H1 (cell line): ENCODE data around the gene SLC43A2. TPM values are rescaled to one million over a fixed set of nuclear protein-coding genes. Genes with fewer than 3 reads are reported as not detected.

Experiments
- CBX8 ChIP-seq: fragments of 300-800, 300-1000 bp; sonication (generic); IDR thresholded peaks from 2 replicates; pipeline ENCODE4 v1.7.1; 2016; ENCODE audit warnings: low read depth, low read length, borderline replicate concordance
- NRF1 ChIP-seq: IDR thresholded peaks from 2 replicates; pipeline ENCODE4 v1.6.1; 2011; ENCODE audit warnings: mild to moderate bottlenecking, low read depth, low read length, improper control_type of control experiment
- PHF8 ChIP-seq: fragments of 200-600 bp; sonication (generic); conservative IDR thresholded peaks from 2 replicates; pipeline ENCODE4 v1.7.1; 2012; ENCODE audit warnings: low read depth, mild to moderate bottlenecking, inconsistent platforms, low read length, moderate library complexity
- SIN3A ChIP-seq, 2 experiments: IDR thresholded peaks in 1 of 2; conservative IDR thresholded peaks in 1 of 2; 2 replicates each; pipeline ENCODE4 v1.6.1; 2011 to 2012; ENCODE audit warnings: low read length in 2 of 2, improper control_type of control experiment in 1 of 2, low read depth in 1 of 2, mild to moderate bottlenecking in 1 of 2
- polyA plus RNA-seq, 7 experiments: library from polyadenylated mRNA; depleted of rRNA in 3 of 7; stranded (reverse) in 5 of 7; unstranded in 2 of 7; fragments of >200 nt in 5 of 7; fragments of 200-250 nt in 2 of 7; gene quantifications; 1 replicate in 5 of 7; 2 replicates in 1 of 7; 4 replicates in 1 of 7; pipeline versions ENCODE4 v1.2.1 to v1.2.3, GENCODE V29; 2011 to 2013; ENCODE audit warnings: missing spikeins in 2 of 7, mixed read lengths in 2 of 7
- total RNA-seq: library from RNA; stranded (reverse); fragmentation: NEBNext Ultra II Directional; extraction: Animal tissue kit (Norgen Biotek cat#: 25700); gene quantifications from 2 replicates; pipeline ENCODE4 v1.2.1, GENCODE V29; 2021
- TF ChIP-seq, protein P1 (sequence below): IDR thresholded peaks from 2 replicates; pipeline ENCODE4 v1.6.1; 2012; ENCODE audit warnings: inconsistent platforms
- TF ChIP-seq, protein P2 (sequence below): IDR thresholded peaks from 2 replicates; pipeline ENCODE4 v1.6.1; 2011; ENCODE audit warnings: low read depth, mild to moderate bottlenecking, low read length; ENCODE audit not compliant: insufficient read depth
- TF ChIP-seq, protein P3 (sequence below): IDR thresholded peaks from 2 replicates; pipeline ENCODE4 v1.6.1; 2012; ENCODE audit warnings: low read length, inconsistent platforms
- TF ChIP-seq, protein P4 (sequence below): IDR thresholded peaks from 2 replicates; pipeline ENCODE4 v1.6.1; 2011; ENCODE audit warnings: low read length, improper control_type of control experiment

The SLC43A2 gene
- total and polyA plus RNA-seq, 2 of the 8 experiments (the other 6 are each of a cell fraction or from before 2014, with no cell fraction given), result 6.6 to 10.5 TPM

DNA sequence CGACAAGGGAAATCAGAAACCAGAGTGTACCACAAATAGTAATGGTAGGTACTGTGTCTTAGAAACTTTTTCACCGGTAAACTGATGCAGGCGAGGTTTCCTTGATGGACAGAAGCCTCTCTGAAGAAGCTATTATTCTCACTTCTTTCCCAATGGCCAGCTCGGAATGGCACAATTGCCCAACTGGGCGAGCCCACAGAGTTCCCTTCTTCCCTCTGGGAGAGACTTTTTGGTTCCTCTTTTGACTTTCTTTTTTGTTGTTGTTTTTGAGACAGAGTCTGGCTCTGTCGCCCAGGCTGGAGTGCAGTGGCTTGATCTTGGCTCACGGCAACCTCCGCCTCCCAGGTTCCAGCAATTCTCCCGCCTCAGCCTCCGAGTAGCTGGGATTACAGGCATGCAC is 16.9 kb downstream of the SLC43A2 start (continued):
- TF ChIP-seq SIN3A (conservative IDR thresholded peaks at IDR 0.05 in 1 of 2, IDR thresholded peaks at IDR 0.05 in 1 of 2; ENCODE audit: low read depth in 1 of 2, low read length in 2 of 2), result no peak
- TF ChIP-seq, protein P1, sequence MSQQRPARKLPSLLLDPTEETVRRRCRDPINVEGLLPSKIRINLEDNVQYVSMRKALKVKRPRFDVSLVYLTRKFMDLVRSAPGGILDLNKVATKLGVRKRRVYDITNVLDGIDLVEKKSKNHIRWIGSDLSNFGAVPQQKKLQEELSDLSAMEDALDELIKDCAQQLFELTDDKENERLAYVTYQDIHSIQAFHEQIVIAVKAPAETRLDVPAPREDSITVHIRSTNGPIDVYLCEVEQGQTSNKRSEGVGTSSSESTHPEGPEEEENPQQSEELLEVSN, result no peak
- TF ChIP-seq, protein P2, sequence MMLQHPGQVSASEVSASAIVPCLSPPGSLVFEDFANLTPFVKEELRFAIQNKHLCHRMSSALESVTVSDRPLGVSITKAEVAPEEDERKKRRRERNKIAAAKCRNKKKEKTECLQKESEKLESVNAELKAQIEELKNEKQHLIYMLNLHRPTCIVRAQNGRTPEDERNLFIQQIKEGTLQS, result no peak
- no peak for TF ChIP-seq CBX8
- no peak for TF ChIP-seq PHF8
- no peak for TF ChIP-seq NRF1
- TF ChIP-seq, protein P3, sequence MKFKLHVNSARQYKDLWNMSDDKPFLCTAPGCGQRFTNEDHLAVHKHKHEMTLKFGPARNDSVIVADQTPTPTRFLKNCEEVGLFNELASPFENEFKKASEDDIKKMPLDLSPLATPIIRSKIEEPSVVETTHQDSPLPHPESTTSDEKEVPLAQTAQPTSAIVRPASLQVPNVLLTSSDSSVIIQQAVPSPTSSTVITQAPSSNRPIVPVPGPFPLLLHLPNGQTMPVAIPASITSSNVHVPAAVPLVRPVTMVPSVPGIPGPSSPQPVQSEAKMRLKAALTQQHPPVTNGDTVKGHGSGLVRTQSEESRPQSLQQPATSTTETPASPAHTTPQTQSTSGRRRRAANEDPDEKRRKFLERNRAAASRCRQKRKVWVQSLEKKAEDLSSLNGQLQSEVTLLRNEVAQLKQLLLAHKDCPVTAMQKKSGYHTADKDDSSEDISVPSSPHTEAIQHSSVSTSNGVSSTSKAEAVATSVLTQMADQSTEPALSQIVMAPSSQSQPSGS, result no peak
- TF ChIP-seq, protein P4, sequence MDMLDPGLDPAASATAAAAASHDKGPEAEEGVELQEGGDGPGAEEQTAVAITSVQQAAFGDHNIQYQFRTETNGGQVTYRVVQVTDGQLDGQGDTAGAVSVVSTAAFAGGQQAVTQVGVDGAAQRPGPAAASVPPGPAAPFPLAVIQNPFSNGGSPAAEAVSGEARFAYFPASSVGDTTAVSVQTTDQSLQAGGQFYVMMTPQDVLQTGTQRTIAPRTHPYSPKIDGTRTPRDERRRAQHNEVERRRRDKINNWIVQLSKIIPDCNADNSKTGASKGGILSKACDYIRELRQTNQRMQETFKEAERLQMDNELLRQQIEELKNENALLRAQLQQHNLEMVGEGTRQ, result no peak
